Stimulated activated CD8-positive, alpha-beta memory T cell treated with anti-CD3 and anti-CD28 coated beads, Interleukin-7, amount 100 ng/mL, for 48 hours (primary cell): ENCODE results near the gene PIGO.
A peak's percentile ranks its signal among the peaks of the same experiment; 100 is the strongest.

ENCODE experiments used
- DNase-seq, 2 donors: peaks; one replicate each; pipeline ENCODE4 v3.0.0-alpha.2; 2020; ENCODE audit warnings: low read depth in 1 of 2; ENCODE audit errors: extremely low read depth in 1 of 2

Gene PIGO

GRCh38 chr9:35072461-35073278, 23.7 kb downstream of the PIGO start, which contains the start of gene VCP:
VCP (minus strand) TSS chr9:35072625; CDS start chr9:35072353, 272 bp downstream.
- DNase-seq: peak; percentile 92 to 97

DNA sequence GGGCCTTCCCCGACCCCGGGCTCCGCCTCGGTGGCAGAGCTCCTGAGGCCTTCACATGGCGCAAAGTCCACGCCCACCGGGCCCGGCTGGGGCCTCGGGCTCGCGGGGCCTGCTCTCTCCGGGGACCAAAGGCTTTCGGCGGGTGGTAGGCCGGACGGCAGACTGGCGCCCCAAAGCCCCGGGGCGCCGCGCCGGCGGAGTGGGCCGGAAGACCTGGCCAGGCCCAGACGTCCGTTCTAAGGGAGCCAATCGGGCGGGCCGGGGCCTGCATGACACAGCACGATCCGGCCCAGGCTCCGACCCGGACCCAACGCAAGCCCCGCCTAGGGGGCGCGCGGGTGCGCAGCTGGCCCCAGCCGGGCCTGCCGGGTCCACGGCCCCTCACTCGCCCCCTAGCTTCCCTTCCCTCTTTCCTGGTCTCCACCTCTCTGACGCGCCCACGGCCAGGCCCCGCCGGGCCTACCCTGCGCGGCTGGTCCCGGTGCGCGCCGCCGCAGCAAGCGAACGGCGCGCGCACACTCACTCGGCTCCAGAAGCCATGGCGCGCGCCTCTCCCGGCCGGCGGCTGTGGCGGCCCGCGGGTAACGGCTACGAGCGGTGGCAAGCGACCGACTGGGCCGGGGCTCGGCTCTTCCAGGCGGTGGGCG, 24.5 kb downstream of the PIGO start:
- DNase-seq: peak; percentile 64 to 68

DNA sequence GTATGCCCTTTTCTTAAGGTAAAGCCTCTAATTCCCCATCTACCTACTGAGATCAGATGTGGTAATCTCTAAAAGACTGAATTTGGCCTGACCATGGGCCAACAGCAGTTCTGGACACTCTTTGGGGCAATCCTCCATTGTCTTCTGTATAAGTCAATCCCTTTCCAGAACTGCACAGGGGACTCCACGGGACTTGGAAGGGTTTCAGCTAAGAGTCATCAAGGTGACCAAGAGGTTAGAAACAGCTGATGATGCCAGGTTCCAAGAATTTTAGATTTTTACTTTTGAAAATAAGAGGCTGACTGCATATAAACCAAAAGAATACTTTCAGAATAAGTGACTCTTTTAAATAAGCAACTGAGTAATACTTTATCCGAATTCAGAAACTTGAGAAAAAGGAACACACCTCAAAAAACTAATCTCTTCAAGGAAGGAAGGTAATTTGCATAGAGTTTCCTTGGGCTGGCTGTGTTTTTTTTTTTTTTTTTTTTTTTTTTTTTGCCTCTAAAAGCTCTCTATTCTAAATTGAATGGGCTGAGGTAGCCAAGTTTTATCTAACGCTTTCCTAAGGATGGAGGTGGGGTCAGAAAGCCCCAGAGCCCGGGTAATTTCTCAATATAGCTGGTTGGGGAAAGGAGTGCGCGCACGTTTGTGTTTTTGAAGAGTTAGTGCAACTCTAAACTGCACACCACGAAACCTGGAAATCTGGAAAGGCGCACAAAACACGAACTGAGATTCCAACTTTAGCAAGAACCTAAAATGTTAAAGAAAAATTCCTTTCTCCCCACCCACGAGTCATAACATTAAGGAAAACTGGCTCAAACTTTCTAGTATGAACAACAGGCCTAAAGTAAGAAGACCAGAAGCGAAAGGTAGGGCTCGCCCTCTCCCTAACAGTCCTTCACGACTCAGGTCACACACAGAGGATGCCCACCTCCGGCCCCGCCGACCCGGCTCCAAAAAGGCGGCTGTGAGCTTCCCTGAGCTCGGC, 25.3 kb downstream of the PIGO start:
- no peak for DNase-seq

DNA sequence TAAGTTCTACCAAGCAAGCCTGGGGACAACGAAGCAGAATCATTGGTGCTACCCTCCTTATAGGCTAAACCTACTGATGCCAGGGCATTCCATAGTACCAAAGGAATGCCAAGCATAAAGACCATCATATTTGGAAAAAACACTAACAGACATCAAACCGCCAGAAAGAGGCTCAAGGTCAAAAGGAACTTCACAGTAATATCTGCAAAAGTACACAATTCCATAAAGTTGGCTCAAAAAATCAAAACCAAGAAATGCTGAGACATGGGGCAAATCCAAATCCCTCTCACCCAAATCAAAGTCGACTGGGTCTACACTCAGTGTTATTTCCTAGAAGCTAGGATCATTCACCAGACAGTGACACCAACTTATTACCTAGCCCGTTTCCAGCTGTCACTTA, 27.4 kb downstream of the PIGO start:
- DNase-seq: no peak

- no peak for DNase-seq
Measured at GRCh38 chr9:35067056-35067455, 29.3 kb downstream of the PIGO start.

DNA sequence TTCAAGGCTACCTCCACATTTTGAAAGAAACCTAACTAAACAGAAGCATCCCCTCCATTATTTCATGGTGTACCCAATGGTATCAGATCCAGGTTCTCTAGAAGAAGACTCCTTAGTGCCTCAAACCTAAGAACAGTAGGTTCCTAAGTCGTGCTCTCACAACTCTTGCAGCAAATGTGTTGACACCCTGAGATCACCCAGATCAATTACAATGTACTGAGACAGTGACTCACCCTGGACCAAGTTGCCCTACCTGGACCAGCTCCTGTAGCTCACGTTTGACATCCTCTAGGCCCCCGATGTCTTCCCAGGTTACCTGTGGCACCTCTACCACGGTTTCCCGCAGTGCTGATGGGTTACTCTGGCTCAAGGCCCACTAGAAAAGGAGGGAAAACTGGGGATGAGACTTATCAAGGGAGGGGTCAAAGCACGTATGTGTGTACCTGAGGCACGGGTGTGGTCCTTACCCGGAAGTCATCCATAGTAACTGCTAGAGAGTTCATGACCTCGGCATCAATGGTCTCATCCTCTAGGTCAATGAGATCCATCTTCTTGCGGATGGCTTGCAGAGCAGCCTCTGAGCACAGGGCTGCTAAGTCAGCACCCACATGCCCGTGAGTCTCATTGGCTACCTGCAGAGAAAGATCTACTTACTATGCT, 35.7 kb downstream of the PIGO start:
- no peak for DNase-seq

DNA sequence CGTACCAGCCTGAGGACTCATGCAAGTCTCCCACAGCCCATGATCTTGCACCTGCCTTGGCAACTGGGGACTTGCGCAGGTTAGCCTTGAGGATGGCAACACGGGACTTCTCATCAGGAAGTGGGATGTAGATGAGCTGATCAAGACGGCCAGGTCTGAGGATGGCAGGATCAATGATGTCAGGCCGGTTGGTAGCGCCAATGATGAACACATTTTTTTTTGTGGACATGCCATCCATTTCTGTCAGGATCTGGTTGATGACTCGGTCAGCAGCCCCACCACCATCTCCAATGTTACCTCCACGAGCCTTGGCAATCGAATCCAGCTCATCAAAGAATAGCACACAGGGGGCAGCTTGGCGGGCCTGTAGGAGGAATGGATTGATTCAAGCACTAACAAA, 37.0 kb downstream of the PIGO start:
- DNase-seq: no peak

- DNase-seq: no peak
Measured at GRCh38 chr9:35057271-35057620, 39.1 kb downstream of the PIGO start.

GRCh38 chr9:35056571-35057270, 39.7 kb downstream of the PIGO start:
- no peak for DNase-seq

GRCh38 chr9:35054871-35055644, 41.3 kb downstream of the PIGO start:
- DNase-seq: no peak

GRCh38 chr9:35054185-35054835, 42.1 kb downstream of the PIGO start:
- DNase-seq: no peak

- DNase-seq: no peak
Measured at GRCh38 chr9:35051069-35051967, 45.1 kb downstream of the PIGO start.

DNA sequence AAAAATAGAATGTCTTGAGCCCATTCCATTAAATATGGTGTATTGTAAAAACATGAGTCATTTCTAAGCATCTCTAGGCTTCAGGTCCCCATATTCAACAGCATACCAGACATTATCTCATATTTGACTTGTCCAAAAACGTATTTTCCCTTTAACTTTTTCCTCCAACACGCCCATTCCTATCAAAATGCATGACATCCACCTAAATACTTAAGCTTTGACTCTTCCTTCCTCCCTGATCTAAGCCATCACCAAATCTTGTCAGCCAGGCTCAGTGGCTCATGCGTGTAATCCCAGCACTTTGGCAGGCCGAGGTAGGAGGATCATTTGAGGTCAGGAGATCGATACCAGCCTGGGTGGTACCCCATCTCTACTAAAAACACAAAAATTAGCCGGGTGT, 47.9 kb downstream of the PIGO start:
- no peak for DNase-seq

DNA sequence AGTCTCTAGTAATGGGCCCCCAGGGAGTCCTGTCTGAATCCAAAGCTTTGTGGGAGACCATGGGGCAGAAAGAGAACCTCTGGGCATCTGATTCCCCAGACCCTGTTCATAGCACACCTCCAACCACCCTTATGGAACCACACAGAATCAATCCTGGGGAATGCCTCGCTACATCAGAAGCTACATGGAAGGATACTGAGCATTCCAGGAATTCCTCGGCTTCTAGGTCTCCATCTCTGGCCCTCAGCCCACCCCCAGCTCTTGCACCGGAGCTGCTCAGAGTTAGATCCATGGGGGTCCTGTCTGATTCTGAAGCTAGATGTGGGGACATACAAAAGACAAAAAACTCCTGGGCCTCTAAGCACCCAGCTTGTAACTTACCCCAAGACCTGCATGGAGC, 52.3 kb downstream of the PIGO start:
- no peak for DNase-seq

DNA sequence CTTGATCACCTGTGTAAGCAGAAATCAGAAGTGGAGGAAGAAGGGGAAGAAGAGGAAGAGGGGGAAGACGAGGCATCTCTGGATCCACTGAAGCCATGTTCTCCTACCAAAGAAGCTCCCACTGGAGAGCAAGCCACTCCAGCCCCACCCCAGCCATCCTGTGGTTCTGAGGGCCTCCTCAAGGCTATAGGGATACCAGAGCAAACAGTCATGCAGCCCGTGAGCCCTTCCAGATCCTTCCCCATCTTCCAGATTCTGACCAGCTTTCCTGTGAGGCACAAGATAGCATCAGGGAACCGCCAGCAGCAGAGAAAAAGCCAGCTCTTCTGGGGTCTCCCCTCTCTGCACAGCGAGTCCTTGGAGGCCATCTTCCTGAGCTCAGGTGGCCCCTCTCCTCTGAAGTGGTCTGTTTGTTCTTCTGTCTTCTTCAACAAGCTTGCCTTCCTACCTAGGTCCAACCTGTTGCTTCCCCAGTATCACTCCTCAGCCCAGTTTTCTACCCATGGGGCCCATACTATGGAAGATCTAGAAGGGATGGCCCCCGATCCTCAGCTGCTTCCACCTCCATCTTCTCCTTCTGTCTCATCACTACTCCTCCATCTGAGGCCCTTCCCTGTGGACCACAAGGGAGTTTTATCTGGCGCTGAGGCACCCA, 53.4 kb downstream of the PIGO start:
- no peak for DNase-seq

DNA sequence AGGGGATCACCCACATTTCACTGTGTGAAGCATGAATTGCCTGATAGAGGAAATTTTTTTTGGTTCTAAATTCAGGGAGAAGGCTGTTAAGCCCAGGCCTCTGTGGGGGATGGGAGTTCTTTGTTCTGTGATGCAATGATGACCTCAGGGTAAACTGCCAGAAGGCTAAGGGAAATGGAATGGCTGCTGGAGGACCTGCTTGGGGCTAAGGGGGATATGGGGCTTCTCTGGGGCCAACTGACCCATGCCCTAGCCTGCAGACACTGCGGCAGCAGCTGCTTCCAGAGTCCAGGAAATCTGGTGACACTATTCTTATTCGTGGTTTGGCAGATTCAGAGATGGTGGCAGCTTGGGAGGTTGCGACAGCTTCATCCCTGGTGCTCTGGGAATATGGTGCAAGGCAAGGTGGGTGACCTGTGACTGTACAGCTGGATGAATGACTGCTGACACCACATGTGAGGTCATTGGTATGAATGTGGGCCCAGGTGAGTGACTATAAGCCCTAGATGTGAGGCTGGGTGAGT, 54.2 kb downstream of the PIGO start:
- no peak for DNase-seq
